Spleen (tissue), 11 donors: Measurements from ENCODE around the gene PAPPA. TPM values are rescaled to one million over a fixed set of nuclear protein-coding genes. Genes with fewer than 3 reads are reported as not detected.

ENCODE experiments used
- DNase-seq: peaks from one replicate; pipeline ENCODE4 v3.0.0-alpha.2; 2020
- H3K27ac ChIP-seq, 8 donors: fragments of 200-600 bp; sonication (generic) in 7 of 8; 1 replicate in 4 of 8; 2 replicates in 4 of 8; pipeline versions ENCODE4 v1.5.0 to v1.8.0; 2016 to 2021; ENCODE audit warnings: inconsistent platforms in 4 of 8, mild to moderate bottlenecking in 4 of 8, moderate library complexity in 1 of 8
- H3K27me3 ChIP-seq, 7 donors: fragments of 200-600 bp; sonication (generic) in 6 of 7; replicated peaks in 1 of 7; 1 replicate in 4 of 7; 2 replicates in 3 of 7; pipeline versions ENCODE4 v1.5.0 to v1.8.0; 2016 to 2021; ENCODE audit warnings: inconsistent platforms in 3 of 7, mild to moderate bottlenecking in 1 of 7
- H3K36me3 ChIP-seq, 6 donors: fragments of 200-600 bp; sonication (generic) in 5 of 6; 1 replicate in 4 of 6; 2 replicates in 2 of 6; pipeline versions ENCODE4 v1.5.0 to v1.8.0; 2016 to 2021; ENCODE audit warnings: inconsistent platforms in 2 of 6
- H3K4me1 ChIP-seq, 6 donors: fragments of 200-600 bp; sonication (generic) in 5 of 6; 1 replicate in 3 of 6; 2 replicates in 3 of 6; pipeline versions ENCODE4 v1.5.0 to v1.8.0; 2016 to 2021; ENCODE audit warnings: inconsistent platforms in 3 of 6
- H3K4me3 ChIP-seq, 8 donors: fragments of 200-600 bp; sonication (generic) in 7 of 8; 1 replicate in 4 of 8; 2 replicates in 4 of 8; pipeline versions ENCODE4 v1.5.0 to v1.8.0; 2016 to 2021; ENCODE audit warnings: inconsistent platforms in 4 of 8, mild to moderate bottlenecking in 4 of 8, moderate library complexity in 2 of 8
- H3K9me3 ChIP-seq, 8 donors: fragments of 200-600 bp; sonication (generic) in 7 of 8; 1 replicate in 4 of 8; 2 replicates in 4 of 8; pipeline versions ENCODE4 v1.5.0 to v1.8.0; 2016 to 2021; ENCODE audit warnings: inconsistent platforms in 4 of 8
- CTCF ChIP-seq, 11 experiments: fragments of 200-600 bp in 7 of 11; fragments of 450-650 bp in 4 of 11; sonication (generic) in 4 of 11; IDR thresholded peaks in 8 of 11; conservative IDR thresholded peaks in 3 of 11; 1 replicate in 7 of 11; 2 replicates in 4 of 11; pipeline versions ENCODE4 v1.4.0 to v1.8.0; 2016 to 2021; ENCODE audit warnings: antibody characterized with exemption in 11 of 11, inconsistent platforms in 4 of 11, mild to moderate bottlenecking in 1 of 11
- POLR2A ChIP-seq, 3 donors: fragments of 450-650 bp; IDR thresholded peaks; one replicate each; pipeline ENCODE4 v1.5.1; 2017; ENCODE audit warnings: antibody characterized with exemption in 3 of 3, mild to moderate bottlenecking in 1 of 3
- POLR2AphosphoS5 ChIP-seq, 3 donors: sonication (generic); formaldehyde crosslinking; IDR thresholded peaks; one replicate each; pipeline ENCODE4 v1.5.1; 2017; ENCODE audit warnings: antibody characterized with exemption in 3 of 3
- WGBS, 5 donors: extraction: QIAGEN DNeasy Blood & Tissue Kit in 3 of 5; methylation state at CpG; one replicate each; pipeline versions ENCODE4 v1.1.5 to v1.1.7; 2013 to 2018; 5-methylcytosine and 5-hydroxymethylcytosine counted together
- intact Hi-C: fragments of 100-400 bp; cut with DNase I; formaldehyde crosslinking; loops from one replicate; pipeline ENCODE4 v1.15.0; 2023; ENCODE audit warnings: low total_unique reads
- polyA plus RNA-seq, 3 donors: library from polyadenylated mRNA; stranded (reverse); fragments of 200-250 nt; gene quantifications; one replicate each; pipeline ENCODE4 v1.2.1, GENCODE V29; 2013
- total RNA-seq, 7 donors: library from RNA; depleted of rRNA in 3 of 7; stranded (reverse); fragments of >200 nt in 3 of 7; fragmentation: NEBNext Ultra II Directional in 4 of 7; extraction: Animal tissue kit (Norgen Biotek cat#: 25700) in 4 of 7; gene quantifications; one replicate each; pipeline versions ENCODE4 v1.1.0 to v1.2.1, GENCODE V29; 2016 to 2021
- donor health status: healthy with polysubstance abuse.
- donor health status: DM: no; HTN: no; CAD: no; lungs with moderate emphysema.
- donor health status: DM: no; HTN: no; CAD: no.
- donor health status: Bipolar disorder and iron deficiency.
- donor health status: healthy.
- donor health status: DM: no; HTN: no; CAD: no.
- donor health status: DM: yes; HTN: yes; CAD: no.

Gene PAPPA
- total and polyA plus RNA-seq, 10 donors = 0.13 to 1.4 (median 0.45) TPM

GRCh38 chr9:116334546-116335150 is 181.1 kb downstream of the PAPPA start:
- TF ChIP-seq POLR2A (IDR thresholded peaks at IDR 0.05) = no peak
- no peak for TF ChIP-seq CTCF (IDR thresholded peaks at IDR 0.05 in 8 of 11, conservative IDR thresholded peaks at IDR 0.05 in 3 of 11)
- no peak for TF ChIP-seq POLR2AphosphoS5 (IDR thresholded peaks at IDR 0.05)
- Histone ChIP-seq H3K4me3 (no peak overlapping the region), H3K9me3 (no peaks in the 10 kb centered on the region), H3K4me1 (no peaks in the 10 kb centered on the region), H3K27ac (no peak overlapping the region), H3K27me3 (peaks cover 0 to 39% (median 0%) of the 10 kb centered on the region in 7 donors), H3K36me3 (no peaks in the 10 kb centered on the region)
- 39 to 52% (median 46%) methylated on average over 19 of the region's 19 CpGs for WGBS, 5 donors
- intact Hi-C loops = no loop called here
- no peak for DNase-seq

DNA sequence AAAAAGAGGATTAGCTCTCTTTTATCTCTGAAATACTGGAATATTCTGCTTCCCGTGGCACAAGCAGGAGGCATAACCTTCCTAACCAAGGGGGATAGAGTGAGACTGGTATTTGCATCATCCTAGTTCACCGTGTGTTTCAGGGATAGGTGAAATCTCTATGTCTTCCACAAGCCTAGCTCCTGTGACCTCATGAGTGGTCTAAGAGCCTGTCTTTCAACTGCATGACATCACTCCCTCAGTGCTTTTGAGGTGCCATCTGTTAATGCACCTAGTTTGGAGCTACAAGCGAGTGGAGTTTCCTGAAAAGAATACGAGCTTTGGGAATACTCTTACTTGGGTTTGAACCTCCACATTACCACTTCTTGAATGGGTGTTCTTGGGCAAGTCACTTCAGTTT is 181.8 kb downstream of the PAPPA start:
- H3K4me3 ChIP-seq = no peak overlapping the region
- no peak for TF ChIP-seq POLR2AphosphoS5 (IDR thresholded peaks at IDR 0.05)
- TF ChIP-seq CTCF (IDR thresholded peaks at IDR 0.05 in 8 of 11, conservative IDR thresholded peaks at IDR 0.05 in 3 of 11) = no peak
- no peak for TF ChIP-seq POLR2A (IDR thresholded peaks at IDR 0.05)
- no peaks in the 10 kb centered on the region for H3K4me1 ChIP-seq
- WGBS, 5 donors = 62 to 74% (median 70%) methylated on average over 4 of the region's 4 CpGs
- intact Hi-C loops = no loop called here
- H3K27me3 ChIP-seq = peaks cover 0 to 39% (median 0%) of the 10 kb centered on the region in 7 donors
- H3K36me3 ChIP-seq = no peaks in the 10 kb centered on the region
- no peak for DNase-seq
- H3K27ac ChIP-seq = no peak overlapping the region
- no peaks in the 10 kb centered on the region for H3K9me3 ChIP-seq

DNA sequence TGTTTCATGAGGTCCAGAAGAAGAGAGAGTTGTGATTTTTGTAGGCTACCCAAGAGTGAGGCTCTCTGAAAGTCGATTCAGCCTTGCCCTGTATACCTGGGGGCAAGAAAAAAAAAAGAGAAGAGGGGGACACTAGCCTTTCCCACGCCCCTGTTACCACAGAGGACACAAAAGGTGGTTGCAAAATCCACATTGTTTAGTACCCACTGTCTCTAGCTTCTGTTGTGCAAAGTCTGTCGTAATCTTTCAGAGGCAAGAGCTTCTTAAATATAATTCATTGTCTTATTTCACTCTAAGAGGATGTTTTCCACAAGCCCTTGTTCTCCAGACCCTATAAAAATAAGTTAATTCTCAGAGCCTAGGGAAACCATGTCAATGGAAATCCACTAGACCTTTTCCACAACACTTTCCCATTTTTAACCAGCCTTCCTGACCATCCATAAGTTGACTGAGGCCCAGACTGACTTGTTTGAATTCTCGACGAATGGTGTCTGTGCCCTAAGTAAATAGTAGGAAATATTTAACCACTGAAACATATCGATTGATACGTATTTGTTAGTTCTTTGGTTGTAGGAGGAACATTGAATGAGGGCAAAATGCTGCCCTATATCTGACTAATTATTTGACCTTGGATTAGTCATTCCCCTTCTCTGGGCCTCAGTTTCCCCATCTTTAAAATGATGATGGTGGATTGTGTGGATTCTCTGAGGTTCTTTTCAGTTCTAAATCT is 182.7 kb downstream of the PAPPA start:
- intact Hi-C loops = no loop called here
- no peaks in the 10 kb centered on the region for H3K36me3 ChIP-seq
- H3K27ac ChIP-seq = no peak overlapping the region
- 64 to 78% (median 71%) methylated on average over 7 of the region's 7 CpGs for WGBS, 5 donors
- no peak for DNase-seq
- no peak overlapping the region for H3K4me3 ChIP-seq
- H3K27me3 ChIP-seq = peaks cover 0 to 39% (median 0%) of the 10 kb centered on the region in 7 donors
- TF ChIP-seq CTCF (IDR thresholded peaks at IDR 0.05 in 8 of 11, conservative IDR thresholded peaks at IDR 0.05 in 3 of 11) = no peak
- TF ChIP-seq POLR2AphosphoS5 (IDR thresholded peaks at IDR 0.05) = no peak
- no peak for TF ChIP-seq POLR2A (IDR thresholded peaks at IDR 0.05)
- no peaks in the 10 kb centered on the region for H3K9me3 ChIP-seq
- no peaks in the 10 kb centered on the region for H3K4me1 ChIP-seq

- 46 to 75% (median 50%) methylated on average over 2 of the region's 2 CpGs for WGBS, 5 donors
- Histone ChIP-seq H3K36me3 (no peaks in the 10 kb centered on the region), H3K4me3 (no peak overlapping the region), H3K4me1 (no peaks in the 10 kb centered on the region), H3K27ac (no peak overlapping the region), H3K9me3 (no peaks in the 10 kb centered on the region), H3K27me3 (peaks cover 0 to 39% (median 0%) of the 10 kb centered on the region in 7 donors)
- TF ChIP-seq POLR2AphosphoS5 (IDR thresholded peaks at IDR 0.05) = no peak
- intact Hi-C loops = no loop called here
- DNase-seq = no peak
Measured at GRCh38 chr9:116337015-116337414, 183.4 kb downstream of the PAPPA start.
